DND-41 (cell line): ENCODE measurements around the gene PFDN2.

Source experiments
- ATAC-seq: fragments of 200-7000 bp; cut with Tn5 transposase; 3 replicates; pipeline ENCODE4 v1.9.1; 2021; ENCODE audit warnings: low read depth; ENCODE audit not compliant: insufficient read depth
- DNase-seq: peaks from one replicate; pipeline ENCODE4 v3.0.0-alpha.2; 2020
- H2AFZ ChIP-seq: 2 replicates; pipeline ENCODE4 v1.6.0; 2012; ENCODE audit warnings: low read depth, low read length
- H3K27ac ChIP-seq: 2 replicates; pipeline ENCODE4 v1.5.1; 2012; ENCODE audit warnings: low read length, inconsistent platforms
- H3K27me3 ChIP-seq: fragments of 200-600 bp; sonication (generic); 2 replicates; pipeline ENCODE4 v1.6.0; 2012; ENCODE audit warnings: low read length, mild to moderate bottlenecking, inconsistent platforms; ENCODE audit not compliant: insufficient read depth, poor library complexity
- H3K36me3 ChIP-seq: 2 replicates; pipeline ENCODE4 v1.5.1; 2012; ENCODE audit warnings: low read length, inconsistent platforms; ENCODE audit not compliant: insufficient read depth
- H3K4me1 ChIP-seq: 2 replicates; pipeline ENCODE4 v1.5.1; 2012; ENCODE audit warnings: mild to moderate bottlenecking, low read length; ENCODE audit not compliant: insufficient read depth
- H3K4me2 ChIP-seq: 2 replicates; pipeline ENCODE4 v1.6.0; 2012; ENCODE audit warnings: mild to moderate bottlenecking, moderate library complexity, low read length, inconsistent platforms; ENCODE audit not compliant: insufficient read depth
- H3K4me3 ChIP-seq, 2 experiments: fragments of 200-600 bp in 1 of 2; shearing (Covaris generic) in 1 of 2; 2 replicates each; pipeline ENCODE4 v1.5.1; 2012 to 2016; ENCODE audit warnings: inconsistent platforms in 2 of 2, low read length in 2 of 2, mild to moderate bottlenecking in 2 of 2, low read depth in 1 of 2, moderate library complexity in 1 of 2
- H3K79me2 ChIP-seq: 2 replicates; pipeline ENCODE4 v1.6.0; 2012; ENCODE audit warnings: low read length, inconsistent platforms; ENCODE audit not compliant: insufficient read depth
- H3K9ac ChIP-seq: 2 replicates; pipeline ENCODE4 v1.6.0; 2012; ENCODE audit warnings: low read depth, mild to moderate bottlenecking, inconsistent platforms, low read length, moderate library complexity
- H3K9me3 ChIP-seq: 2 replicates; pipeline ENCODE4 v1.5.1; 2012; ENCODE audit warnings: low read length, moderate library complexity, mild to moderate bottlenecking, inconsistent platforms; ENCODE audit not compliant: insufficient read depth, severe bottlenecking
- H4K20me1 ChIP-seq: 2 replicates; pipeline ENCODE4 v1.6.0; 2012; ENCODE audit warnings: low read length; ENCODE audit not compliant: insufficient read depth
- EZH2 ChIP-seq: IDR thresholded peaks from 3 replicates; pipeline ENCODE4 v1.6.1; 2012; ENCODE audit warnings: borderline replicate concordance, low read depth, mild to moderate bottlenecking, moderate library complexity, low read length, inconsistent platforms; ENCODE audit not compliant: severe bottlenecking
- TF ChIP-seq, protein P1 (sequence below): IDR thresholded peaks from 2 replicates; pipeline ENCODE4 v1.5.1; 2012; ENCODE audit warnings: borderline replicate concordance, low read length, moderate library complexity, mild to moderate bottlenecking; ENCODE audit not compliant: poor library complexity, severe bottlenecking; ENCODE audit errors: extremely low read depth

The PFDN2 gene

DNA sequence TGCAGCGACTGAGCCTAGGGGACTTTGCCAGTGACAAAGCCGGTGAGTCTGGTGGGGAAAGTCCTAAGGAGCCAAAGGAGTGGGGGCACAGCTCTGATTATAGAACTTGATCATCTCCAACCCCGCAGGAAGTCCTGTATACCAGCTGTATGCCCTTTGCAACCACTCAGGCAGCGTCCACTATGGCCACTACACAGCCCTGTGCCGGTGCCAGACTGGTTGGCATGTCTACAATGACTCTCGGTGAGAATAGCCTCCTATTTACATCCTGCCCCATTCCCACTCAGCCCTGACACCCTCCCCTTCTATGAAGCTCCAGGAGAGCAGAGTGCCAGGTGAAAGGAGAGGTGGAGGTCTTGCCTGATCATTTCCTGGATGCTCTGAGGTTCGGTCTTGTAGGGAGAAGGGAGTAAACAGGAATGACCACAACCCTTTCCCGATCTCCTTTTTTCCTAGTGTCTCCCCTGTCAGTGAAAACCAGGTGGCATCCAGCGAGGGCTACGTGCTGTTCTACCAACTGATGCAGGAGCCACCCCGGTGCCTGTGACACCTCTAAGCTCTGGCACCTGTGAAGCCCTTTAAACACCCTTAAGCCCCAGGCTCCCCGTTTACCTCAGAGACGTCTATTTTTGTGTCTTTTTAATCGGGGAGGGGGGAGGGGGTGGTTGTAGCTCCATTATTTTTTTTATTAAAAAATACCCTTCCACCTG, 47.2 kb upstream of the PFDN2 start:
- Histone ChIP-seq H2AFZ (no peak overlapping the region), H3K27ac (0 out of 2 replicates have a peak overlapping the region, but pooled peaks have one; percentile 5), H3K9ac (peak overlapping the region; percentile 90), H3K27me3 (no peaks in the 10 kb centered on the region), H3K9me3 (no peaks in the 10 kb centered on the region), H3K4me2 (peak overlapping the region; percentile 100), H3K4me1 (peaks cover 74% of the 10 kb centered on the region), H3K4me3 (peak overlapping the region; percentile 79 to 92; a peak in 3 of 4 replicates), H4K20me1 (no peaks in the 10 kb centered on the region), H3K36me3 (peaks cover 57% of the 10 kb centered on the region), H3K79me2 (peaks cover 21% of the 10 kb centered on the region)
- TF ChIP-seq, protein P1, sequence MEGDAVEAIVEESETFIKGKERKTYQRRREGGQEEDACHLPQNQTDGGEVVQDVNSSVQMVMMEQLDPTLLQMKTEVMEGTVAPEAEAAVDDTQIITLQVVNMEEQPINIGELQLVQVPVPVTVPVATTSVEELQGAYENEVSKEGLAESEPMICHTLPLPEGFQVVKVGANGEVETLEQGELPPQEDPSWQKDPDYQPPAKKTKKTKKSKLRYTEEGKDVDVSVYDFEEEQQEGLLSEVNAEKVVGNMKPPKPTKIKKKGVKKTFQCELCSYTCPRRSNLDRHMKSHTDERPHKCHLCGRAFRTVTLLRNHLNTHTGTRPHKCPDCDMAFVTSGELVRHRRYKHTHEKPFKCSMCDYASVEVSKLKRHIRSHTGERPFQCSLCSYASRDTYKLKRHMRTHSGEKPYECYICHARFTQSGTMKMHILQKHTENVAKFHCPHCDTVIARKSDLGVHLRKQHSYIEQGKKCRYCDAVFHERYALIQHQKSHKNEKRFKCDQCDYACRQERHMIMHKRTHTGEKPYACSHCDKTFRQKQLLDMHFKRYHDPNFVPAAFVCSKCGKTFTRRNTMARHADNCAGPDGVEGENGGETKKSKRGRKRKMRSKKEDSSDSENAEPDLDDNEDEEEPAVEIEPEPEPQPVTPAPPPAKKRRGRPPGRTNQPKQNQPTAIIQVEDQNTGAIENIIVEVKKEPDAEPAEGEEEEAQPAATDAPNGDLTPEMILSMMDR = no peak
- no peak for TF ChIP-seq EZH2
- ATAC-seq = no peak
- no peak for DNase-seq

DNA sequence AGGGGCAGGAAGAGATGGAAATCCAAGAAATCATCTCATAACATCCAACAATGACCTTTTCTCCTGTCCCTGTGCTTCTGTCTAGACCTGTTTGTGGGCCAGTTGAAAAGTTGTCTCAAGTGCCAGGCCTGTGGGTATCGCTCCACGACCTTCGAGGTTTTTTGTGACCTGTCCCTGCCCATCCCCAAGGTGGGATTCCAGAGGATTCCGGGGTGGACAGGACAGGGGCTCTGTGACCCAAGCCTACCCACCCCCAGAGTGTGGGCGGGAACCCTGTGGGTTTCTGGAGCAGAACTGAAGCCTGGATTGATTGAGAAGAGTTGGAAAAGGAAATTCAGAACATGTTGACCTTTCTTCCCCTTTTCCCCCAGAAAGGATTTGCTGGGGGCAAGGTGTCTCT, 46.0 kb upstream of the PFDN2 start:
- no peak overlapping the region for H3K27ac ChIP-seq
- ATAC-seq = no peak
- H3K36me3 ChIP-seq = peaks cover 49% of the 10 kb centered on the region
- no peaks in the 10 kb centered on the region for H3K27me3 ChIP-seq
- H3K9ac ChIP-seq = no peak overlapping the region
- peaks cover 28% of the 10 kb centered on the region for H3K79me2 ChIP-seq
- DNase-seq = no peak
- H3K9me3 ChIP-seq = no peaks in the 10 kb centered on the region
- peaks cover 82% of the 10 kb centered on the region for H3K4me1 ChIP-seq
- TF ChIP-seq, protein P1 = no peak
- TF ChIP-seq EZH2 = no peak
- H3K4me3 ChIP-seq = no peak overlapping the region
- no peak overlapping the region for H3K4me2 ChIP-seq
- H2AFZ ChIP-seq = no peak overlapping the region
- H4K20me1 ChIP-seq = no peaks in the 10 kb centered on the region

DNA sequence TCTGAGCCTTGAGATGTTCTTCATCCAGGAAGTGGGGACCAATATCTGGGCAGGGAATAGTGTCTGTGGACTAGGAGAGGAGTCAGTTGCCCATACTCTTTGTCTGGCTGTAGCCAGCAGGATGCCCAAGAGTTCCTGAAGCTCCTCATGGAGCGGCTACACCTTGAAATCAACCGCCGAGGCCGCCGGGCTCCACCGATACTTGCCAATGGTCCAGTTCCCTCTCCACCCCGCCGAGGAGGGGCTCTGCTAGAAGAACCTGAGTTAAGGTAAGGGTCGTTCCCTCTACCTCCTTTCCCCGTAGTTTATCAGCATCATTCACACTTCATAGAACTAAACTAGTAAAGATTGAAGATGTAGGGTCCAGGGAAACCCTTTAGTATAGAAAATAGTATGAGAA, 45.0 kb upstream of the PFDN2 start:
- no peak overlapping the region for H3K27ac ChIP-seq
- no peaks in the 10 kb centered on the region for H3K9me3 ChIP-seq
- 0 out of 2 replicates have a peak overlapping the region, but pooled peaks have one; percentile 88 for H3K4me2 ChIP-seq
- no peak for ATAC-seq
- DNase-seq = no peak
- no peak overlapping the region for H3K4me3 ChIP-seq
- H3K9ac ChIP-seq = no peak overlapping the region
- no peak for TF ChIP-seq EZH2
- TF ChIP-seq, protein P1 = no peak
- H3K36me3 ChIP-seq = peaks cover 59% of the 10 kb centered on the region
- peaks cover 81% of the 10 kb centered on the region for H3K4me1 ChIP-seq
- H2AFZ ChIP-seq = no peak overlapping the region
- H3K79me2 ChIP-seq = peaks cover 28% of the 10 kb centered on the region
- H4K20me1 ChIP-seq = no peaks in the 10 kb centered on the region
- H3K27me3 ChIP-seq = no peaks in the 10 kb centered on the region

DNA sequence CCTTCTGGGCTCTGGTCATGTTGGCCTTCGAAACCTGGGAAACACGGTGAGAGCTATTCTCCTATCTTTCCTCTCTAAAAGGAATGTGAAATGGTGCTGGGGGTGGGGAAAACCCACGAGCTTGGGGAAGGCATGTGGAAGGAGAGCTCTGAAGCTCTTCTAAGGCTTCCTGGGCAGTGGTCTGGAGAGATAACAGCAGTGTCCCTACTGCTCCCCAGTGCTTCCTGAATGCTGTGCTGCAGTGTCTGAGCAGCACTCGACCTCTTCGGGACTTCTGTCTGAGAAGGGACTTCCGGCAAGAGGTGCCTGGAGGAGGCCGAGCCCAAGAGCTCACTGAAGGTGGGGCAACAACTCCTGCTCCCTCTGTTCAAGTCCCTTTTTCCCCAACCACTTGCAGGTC, 44.2 kb upstream of the PFDN2 start:
- no peaks in the 10 kb centered on the region for H3K9me3 ChIP-seq
- H3K27ac ChIP-seq = no peak overlapping the region
- no peaks in the 10 kb centered on the region for H3K27me3 ChIP-seq
- TF ChIP-seq, protein P1 = no peak
- TF ChIP-seq EZH2 = no peak
- DNase-seq = no peak
- ATAC-seq = no peak
- peaks cover 25% of the 10 kb centered on the region for H3K79me2 ChIP-seq
- no peak overlapping the region for H3K4me3 ChIP-seq
- H4K20me1 ChIP-seq = no peaks in the 10 kb centered on the region
- H2AFZ ChIP-seq = no peak overlapping the region
- peaks cover 74% of the 10 kb centered on the region for H3K4me1 ChIP-seq
- H3K36me3 ChIP-seq = peaks cover 65% of the 10 kb centered on the region
- H3K4me2 ChIP-seq = peak overlapping the region; percentile 88; the same call in 1 of the 2 replicates
- no peak overlapping the region for H3K9ac ChIP-seq
